HG03457 (cell line): ENCODE measurements around the gene CCDC171.
"Not testable (repeated sequence)": the region's sequence is repeated elsewhere in the genome, so short reads cannot be mapped to it uniquely, and the experiment has no call there.

Experiments
- ATAC-seq: cut with Tn5 transposase; IDR thresholded peaks from one replicate; pipeline ENCODE4 v1.9.1; 2021; ENCODE audit warnings: moderate number of reproducible peaks; ENCODE audit not compliant: unreplicated experiment

CCDC171 gene

DNA sequence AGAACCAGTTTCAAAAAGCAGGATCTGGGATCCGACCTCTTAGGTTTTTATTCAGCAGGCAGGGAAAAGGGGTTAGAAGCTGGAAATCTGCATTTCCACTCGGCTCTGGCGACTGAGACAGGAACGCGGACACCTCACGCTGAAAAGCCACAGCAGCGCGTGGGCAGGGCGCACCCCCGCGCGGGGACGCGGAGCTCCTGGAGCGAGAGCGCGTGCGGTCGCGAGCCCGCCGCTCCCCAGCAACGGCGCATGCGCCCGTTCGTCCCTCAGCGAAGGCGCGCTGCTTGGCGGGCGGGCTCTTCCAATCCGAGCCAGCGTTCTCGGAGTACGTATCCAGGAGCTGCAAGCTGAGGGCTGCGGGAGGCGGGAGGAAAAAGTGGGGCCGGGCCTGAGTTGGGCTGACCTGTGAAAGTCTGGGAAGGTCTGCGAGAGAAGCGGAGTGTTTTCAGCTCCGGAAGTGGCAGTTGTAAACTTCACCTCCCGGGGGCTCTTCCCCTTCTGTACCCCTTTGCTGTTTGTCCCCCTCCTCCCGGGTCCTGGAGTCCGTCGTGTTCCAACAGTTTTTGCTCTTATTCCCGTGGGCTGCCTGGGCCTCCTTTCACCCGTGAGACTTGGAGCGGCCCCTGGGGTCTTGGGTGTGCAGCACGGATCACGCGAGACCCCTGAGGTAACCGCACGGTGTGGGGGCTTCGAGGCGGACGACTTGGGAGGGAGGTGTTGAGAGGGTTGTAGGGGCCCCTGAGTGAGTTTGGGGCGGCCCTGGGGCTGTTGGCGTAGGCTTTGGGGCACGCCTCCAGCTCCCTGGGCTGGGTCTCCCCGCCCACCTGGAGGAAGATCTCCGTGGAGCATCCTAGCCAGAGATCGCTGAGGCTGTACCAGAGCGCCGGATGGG lies at the start of gene CCDC171:
Gene CCDC171, plus strand, starts transcription at position 408 of the 892 bp plus-strand sequence. CDS start 11,046 bp downstream, outside the sequence.
- peak; percentile 71 for ATAC-seq

- ATAC-seq, result no peak
These were observed 46.9 kb upstream of the CCDC171 start for GRCh38 chr9:15505921-15506320.

- peak; percentile 37 for ATAC-seq
These were observed 42.7 kb upstream of the CCDC171 start for GRCh38 chr9:15509931-15510788.

- peak; percentile 80 for ATAC-seq
These were observed 41.9 kb upstream of the CCDC171 start, which contains the start of gene PSIP1 for GRCh38 chr9:15510789-15511575. Gene PSIP1 (minus strand): TSS chr9:15510970. CDS start chr9:15510188, 782 bp downstream.

- ATAC-seq, result no peak
These were observed 40.6 kb upstream of the CCDC171 start for GRCh38 chr9:15512204-15512603.

- ATAC-seq, result no peak
These were observed 40.0 kb upstream of the CCDC171 start for GRCh38 chr9:15512889-15513288.

GRCh38 chr9:15513335-15513734 lies 39.5 kb upstream of the CCDC171 start:
- no peak for ATAC-seq

DNA sequence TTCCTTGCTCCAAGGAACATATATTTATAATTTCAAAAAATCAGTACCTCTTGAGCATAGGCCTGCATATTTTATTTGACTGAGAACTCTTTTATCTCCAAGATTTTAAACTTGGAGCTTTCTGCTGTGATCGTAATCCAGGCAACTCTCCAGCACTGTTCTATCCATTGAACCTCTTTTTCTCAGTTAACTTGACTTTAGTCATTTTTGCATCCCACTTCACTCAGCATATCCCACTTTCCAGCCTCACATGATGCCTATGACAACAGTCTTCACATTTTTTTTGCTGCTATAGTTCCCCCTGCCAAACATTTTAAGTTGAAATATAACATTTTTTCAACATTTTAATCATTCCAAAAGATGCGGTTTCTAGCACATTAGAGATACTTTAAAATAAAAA lies 33.0 kb upstream of the CCDC171 start:
- no peak for ATAC-seq

DNA sequence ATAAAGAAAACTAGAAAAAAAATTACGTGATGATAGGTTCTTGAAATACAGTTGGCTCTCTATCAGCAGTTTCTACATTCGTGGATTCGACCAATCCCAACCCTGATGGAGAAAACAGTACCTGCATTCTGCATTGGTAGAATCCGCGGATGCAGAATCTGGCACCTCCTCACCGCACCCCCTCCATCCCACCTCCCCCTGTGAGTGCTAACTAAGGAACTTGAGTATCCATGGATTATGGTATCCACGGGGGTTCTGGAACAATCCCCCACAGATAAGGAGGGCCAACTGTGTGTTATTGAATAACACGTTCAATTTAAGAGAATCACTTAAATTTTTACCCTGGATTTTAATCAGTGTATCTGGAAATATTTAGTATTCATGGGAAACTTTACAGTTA lies 31.6 kb upstream of the CCDC171 start:
- no peak for ATAC-seq

GRCh38 chr9:15522130-15522755 lies 30.6 kb upstream of the CCDC171 start:
- ATAC-seq, result no peak

- no peak for ATAC-seq
These were observed 27.9 kb upstream of the CCDC171 start for GRCh38 chr9:15524845-15525455.

DNA sequence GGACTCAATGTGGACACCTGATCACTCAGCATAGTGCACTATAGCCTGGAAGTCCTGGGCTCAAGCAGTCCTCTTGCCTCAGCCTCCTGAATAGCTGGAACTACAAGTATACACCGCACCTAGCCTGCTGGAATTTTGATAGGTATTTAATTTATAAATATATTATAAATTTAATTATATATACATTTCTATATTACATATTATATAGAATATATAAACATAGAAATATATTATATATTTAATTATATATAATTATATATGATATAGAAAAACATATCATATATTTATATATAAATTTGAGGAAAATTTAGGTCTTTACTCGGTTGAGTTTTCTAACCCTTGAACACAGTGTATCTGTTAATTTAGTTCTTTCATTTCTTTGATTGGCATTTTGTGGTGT lies 26.9 kb upstream of the CCDC171 start:
- no peak for ATAC-seq

- ATAC-seq, result not testable (repeated sequence)
These were observed 25.8 kb upstream of the CCDC171 start for GRCh38 chr9:15527035-15527434.

DNA sequence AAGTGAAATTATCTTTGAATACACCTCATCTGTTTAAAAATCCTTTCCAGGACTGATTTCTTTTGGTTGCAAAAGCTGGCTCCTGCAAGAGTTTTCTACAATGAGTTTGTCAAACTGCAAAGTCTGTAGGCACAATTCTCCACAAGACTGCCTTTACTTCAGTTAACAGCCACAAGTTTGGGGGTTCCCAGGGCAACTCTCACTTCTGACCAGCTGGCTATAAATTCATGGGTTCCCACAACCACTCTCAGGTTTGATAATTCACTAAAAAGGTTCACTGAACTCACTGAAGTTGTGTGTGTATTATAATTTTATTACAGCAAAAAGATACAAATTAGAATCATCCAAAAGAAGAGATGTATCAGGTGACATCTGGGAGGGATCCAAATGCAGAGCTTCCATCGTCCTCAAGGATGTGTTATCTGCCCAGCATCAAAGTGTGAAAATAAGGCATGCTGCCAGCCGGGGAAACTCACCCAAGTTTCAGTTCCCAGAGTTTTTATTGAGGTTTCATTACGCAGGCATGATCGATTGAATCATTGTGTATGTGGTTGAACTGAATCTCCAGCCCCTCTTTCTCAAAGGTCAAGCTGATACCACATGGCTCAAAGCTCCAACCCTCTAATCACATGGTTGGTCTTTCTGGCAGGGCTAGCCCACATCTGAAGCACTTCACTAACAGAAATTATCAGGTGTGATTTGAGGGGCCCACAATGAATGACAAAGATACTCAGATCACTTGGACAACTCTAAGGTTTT lies 23.1 kb upstream of the CCDC171 start:
- peak; percentile 88 for ATAC-seq

DNA sequence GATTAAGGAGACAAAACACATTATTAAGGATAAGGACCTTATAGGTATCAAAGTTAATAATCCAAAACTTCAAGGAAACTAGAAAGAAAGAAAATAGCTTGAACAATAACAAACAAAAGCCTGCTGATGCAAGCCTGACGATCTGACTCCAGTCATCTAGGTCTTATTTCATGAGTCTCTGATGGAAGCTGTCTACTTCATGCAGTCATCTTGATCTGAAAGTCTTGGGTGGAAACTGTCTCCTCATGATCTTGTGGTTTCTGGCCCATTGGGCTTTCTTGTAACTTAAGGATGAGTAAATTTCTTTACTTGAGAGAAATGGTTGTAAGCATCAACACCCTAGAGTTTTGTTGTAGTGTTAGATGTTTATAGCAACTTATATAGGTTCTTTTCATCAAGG lies 21.5 kb upstream of the CCDC171 start:
- ATAC-seq, result peak; percentile 36

- no peak for ATAC-seq
These were observed 11.0 kb upstream of the CCDC171 start for GRCh38 chr9:15541872-15542271.

- no peak for ATAC-seq
These were observed 10.2 kb upstream of the CCDC171 start for GRCh38 chr9:15542624-15543023.

- no peak for ATAC-seq
These were observed 9.6 kb upstream of the CCDC171 start for GRCh38 chr9:15543047-15543813.
